GM06990 (cell line): ENCODE measurements around the gene SMDT1.
"Not testable (repeated sequence)": the region's sequence is repeated elsewhere in the genome, so short reads cannot be mapped to it uniquely, and the experiment has no call there.

Source experiments
- DNase-seq: peaks from one replicate; pipeline ENCODE4 v3.0.0-alpha.2; 2011; ENCODE audit not compliant: insufficient read length; ENCODE audit errors: extremely low read depth
- H3K27me3 ChIP-seq: replicated peaks from 2 replicates; pipeline ENCODE4 v1.6.0; 2011; ENCODE audit warnings: low read length; ENCODE audit not compliant: control insufficient read depth, insufficient read depth
- H3K36me3 ChIP-seq: 2 replicates; pipeline ENCODE4 v1.5.1; 2011; ENCODE audit warnings: low read length; ENCODE audit not compliant: control insufficient read depth, insufficient read depth
- H3K4me3 ChIP-seq: replicated peaks from 2 replicates; pipeline ENCODE4 v1.5.1; 2011; ENCODE audit warnings: low read depth, mild to moderate bottlenecking, control low read depth, low read length
- TF ChIP-seq, protein P1 (sequence below): IDR thresholded peaks from 2 replicates; pipeline ENCODE4 v1.5.1; 2011; ENCODE audit warnings: low read length, control low read depth, mild to moderate bottlenecking, inconsistent platforms; ENCODE audit not compliant: insufficient read depth, poor library complexity, severe bottlenecking

Gene SMDT1

DNA sequence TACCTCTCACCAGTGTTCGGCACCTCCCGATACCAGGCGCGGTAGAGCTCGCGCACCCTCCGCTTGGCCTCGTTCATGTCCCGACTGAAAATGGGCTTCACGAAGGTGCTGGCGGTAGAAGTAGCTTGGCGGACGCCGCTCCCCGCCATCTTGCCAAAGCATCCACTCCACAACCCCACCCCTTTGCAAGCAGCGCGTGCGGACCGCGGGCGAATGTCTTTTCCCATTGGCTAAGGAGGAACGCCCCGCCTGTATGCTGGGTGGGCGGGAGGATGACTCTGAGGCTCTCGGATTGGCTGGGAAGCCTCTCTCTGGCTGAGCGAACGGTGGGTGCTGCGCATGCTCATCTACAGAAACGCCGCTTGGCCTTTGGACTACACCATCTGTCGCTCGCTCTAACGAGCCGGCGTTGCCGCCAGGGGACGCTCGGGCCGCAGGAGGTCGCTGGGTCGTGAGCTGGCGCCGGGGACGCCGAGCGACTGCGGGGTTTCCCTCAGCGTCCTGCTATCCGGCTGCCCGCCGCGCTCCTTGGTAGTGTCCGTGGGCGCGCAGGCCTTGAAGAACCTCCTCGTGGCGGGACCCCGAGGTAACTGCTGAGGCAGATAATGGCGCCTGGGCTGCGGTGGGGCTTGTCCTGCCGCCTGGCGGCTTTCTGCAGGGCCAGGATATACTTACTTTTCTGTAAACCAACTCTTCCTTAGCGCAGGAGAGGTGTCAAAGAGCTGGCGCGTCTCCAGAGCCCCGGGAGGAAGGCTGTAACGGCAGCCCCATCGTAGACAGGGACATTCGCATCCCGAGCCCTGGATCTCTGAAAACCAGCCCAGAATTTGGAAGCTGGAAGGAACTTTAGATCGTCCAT lies 11.3 kb downstream of the SMDT1 start, which contains the start of gene NDUFA6:
Gene NDUFA6 (minus strand): TSS at position 177 of the 859 bp plus-strand sequence. CDS start 28 bp downstream, at position 149.
- TF ChIP-seq, protein P1, sequence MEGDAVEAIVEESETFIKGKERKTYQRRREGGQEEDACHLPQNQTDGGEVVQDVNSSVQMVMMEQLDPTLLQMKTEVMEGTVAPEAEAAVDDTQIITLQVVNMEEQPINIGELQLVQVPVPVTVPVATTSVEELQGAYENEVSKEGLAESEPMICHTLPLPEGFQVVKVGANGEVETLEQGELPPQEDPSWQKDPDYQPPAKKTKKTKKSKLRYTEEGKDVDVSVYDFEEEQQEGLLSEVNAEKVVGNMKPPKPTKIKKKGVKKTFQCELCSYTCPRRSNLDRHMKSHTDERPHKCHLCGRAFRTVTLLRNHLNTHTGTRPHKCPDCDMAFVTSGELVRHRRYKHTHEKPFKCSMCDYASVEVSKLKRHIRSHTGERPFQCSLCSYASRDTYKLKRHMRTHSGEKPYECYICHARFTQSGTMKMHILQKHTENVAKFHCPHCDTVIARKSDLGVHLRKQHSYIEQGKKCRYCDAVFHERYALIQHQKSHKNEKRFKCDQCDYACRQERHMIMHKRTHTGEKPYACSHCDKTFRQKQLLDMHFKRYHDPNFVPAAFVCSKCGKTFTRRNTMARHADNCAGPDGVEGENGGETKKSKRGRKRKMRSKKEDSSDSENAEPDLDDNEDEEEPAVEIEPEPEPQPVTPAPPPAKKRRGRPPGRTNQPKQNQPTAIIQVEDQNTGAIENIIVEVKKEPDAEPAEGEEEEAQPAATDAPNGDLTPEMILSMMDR, result peak; percentile 99
- H3K36me3 ChIP-seq, result peaks cover 1% of the 10 kb centered on the region
- no peaks in the 10 kb centered on the region for H3K27me3 ChIP-seq
- H3K4me3 ChIP-seq, result peak within 1 kb of the TSS; percentile 99
- peak; percentile 99 for DNase-seq

DNA sequence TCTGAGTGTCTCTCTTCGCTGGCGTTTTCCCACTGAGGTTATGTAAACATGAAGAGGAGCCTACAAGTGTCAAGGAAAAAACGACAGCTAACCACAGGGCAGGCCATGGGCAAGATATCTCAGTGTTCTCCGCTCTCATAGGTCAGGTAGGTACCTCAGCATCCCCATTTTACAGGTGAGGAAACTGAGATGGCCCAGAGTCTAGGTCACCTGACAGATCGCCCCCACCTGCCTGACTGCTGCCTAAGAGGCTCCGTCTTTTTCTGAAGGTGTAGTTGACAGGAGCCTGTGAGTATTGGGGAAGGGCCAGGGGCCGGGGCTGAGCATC lies 11.9 kb downstream of the SMDT1 start:
- Histone ChIP-seq H3K4me3 (peak overlapping the region; percentile 66), H3K27me3 (no peaks in the 10 kb centered on the region), H3K36me3 (peaks cover 1% of the 10 kb centered on the region; the same call in 1 of the 2 replicates)
- DNase-seq, result no peak
- TF ChIP-seq, protein P1, result no peak

DNA sequence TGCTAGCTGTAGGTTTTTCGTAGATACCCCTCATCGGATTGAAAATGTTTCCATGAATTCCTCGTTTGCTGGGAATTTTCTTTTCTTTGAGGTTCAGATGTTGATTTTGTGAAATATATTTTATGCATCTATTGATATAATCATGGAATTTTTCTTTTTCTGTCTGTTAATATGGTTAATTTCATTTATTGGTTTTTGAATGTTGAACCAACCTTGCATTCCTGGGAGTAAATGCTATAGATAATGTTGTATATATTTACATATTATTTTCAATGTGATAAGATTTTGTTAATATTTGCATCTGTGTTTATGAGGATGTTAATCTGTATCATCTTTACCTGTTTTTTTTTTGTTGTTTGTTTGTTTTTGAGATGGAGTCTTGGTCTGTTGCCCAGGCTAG lies 21.7 kb downstream of the SMDT1 start:
- Histone ChIP-seq H3K4me3 (no peak overlapping the region), H3K27me3 (no peaks in the 10 kb centered on the region), H3K36me3 (no peaks in the 10 kb centered on the region; the same call in 1 of the 2 replicates)
- no peak for DNase-seq
- TF ChIP-seq, protein P1, result no peak

DNA sequence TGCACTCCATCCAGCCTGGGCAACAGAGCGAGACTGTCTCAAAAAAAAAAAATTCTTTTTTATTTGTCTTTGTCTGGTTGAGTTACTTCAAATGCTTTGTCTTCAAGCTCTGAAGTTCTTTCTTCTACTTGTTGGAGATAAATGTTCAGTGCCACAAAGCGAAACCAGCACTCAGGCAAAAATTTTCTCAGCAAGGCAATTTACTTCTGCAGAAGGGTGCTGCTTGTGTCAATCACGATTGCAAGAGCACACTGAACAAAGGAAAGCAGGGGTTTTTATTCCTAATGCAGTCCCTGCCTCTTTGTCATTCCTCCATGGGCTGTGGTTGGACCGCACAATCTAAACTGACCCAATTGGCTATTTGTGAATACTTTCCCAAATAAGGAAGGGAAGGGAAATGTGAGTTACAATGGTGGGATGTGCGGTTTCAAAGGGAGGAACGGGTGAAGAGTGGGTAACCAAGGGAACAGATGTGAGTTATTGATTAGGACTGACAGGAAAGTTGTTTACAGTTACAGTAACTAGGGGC lies 24.9 kb downstream of the SMDT1 start:
- DNase-seq, H3K36me3 ChIP-seq, H3K27me3 ChIP-seq, H3K4me3 ChIP-seq: not testable (repeated sequence)

DNA sequence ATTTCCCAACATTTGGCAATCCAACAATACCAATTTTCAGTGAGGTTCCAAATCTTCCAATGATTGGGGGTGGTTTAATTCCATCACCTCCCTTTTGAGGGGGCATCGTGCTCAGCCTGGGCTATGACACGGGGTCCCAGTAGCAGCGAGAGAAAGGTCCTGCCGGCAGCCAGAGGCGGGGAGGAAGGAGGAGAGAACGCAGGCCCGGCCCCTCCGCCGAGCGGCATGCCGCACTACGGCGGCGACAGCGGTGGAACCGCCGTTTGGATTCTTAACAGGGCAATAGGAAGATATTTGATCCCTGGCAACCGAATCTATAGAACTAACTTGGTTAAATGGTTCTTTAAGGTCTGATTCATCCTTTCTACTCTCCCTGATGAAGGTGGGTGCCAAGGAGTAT lies 29.3 kb downstream of the SMDT1 start:
- H3K27me3 ChIP-seq, result no peaks in the 10 kb centered on the region
- H3K4me3 ChIP-seq, result no peak overlapping the region
- H3K36me3 ChIP-seq, result no peaks in the 10 kb centered on the region; the same call in 1 of the 2 replicates
- no peak for DNase-seq
- TF ChIP-seq, protein P1, result no peak

DNA sequence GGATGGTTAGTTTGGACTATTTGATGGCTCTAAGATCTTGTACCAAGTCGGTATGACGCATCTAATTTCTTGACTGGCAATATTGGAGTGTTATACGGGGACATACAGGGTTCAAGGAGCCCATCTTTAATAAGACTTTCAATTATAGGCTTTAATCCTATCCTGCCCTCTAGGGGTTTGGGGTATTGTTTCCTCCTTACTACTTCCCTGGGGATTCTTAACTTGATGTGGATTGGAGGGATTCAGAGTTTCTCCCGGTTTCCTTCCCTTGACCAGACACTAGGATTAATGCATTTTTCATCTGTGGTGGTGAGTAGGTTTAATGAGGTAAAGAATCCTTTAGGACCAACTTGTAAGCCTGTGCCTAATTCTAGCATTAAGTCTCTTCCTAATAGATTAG lies 32.3 kb downstream of the SMDT1 start:
- TF ChIP-seq, protein P1, result no peak
- H3K27me3 ChIP-seq, result no peaks in the 10 kb centered on the region
- no peak overlapping the region for H3K4me3 ChIP-seq
- H3K36me3 ChIP-seq, result no peaks in the 10 kb centered on the region
- DNase-seq, result no peak
